GM18511 (cell line): ENCODE data around the gene PCTP.

Experiments used
- ATAC-seq: cut with Tn5 transposase; IDR thresholded peaks from one replicate; pipeline ENCODE4 v1.9.1; 2021; ENCODE audit warnings: mild to moderate bottlenecking, moderate library complexity; ENCODE audit not compliant: unreplicated experiment

The PCTP gene

DNA sequence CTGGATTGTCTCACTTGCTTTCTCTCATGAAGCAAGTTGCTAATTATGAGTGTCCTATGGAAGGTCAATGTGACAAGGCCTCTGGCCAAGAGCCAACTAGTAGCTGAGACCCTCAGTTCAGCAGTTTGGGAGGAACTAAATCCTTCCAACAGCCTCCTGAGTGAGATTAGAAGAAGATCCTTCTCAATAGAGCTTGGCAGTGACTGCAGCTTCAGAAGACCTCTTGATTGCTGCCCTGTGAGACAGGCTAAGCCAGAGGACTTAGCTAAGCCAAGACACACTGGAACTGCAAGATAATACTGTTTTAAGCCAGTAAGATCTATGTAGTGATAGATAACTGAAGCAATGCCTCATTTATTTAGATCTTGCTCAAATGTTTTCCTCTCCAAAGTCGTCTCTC lies 34.3 kb downstream of the PCTP start:
- no peak for ATAC-seq

DNA sequence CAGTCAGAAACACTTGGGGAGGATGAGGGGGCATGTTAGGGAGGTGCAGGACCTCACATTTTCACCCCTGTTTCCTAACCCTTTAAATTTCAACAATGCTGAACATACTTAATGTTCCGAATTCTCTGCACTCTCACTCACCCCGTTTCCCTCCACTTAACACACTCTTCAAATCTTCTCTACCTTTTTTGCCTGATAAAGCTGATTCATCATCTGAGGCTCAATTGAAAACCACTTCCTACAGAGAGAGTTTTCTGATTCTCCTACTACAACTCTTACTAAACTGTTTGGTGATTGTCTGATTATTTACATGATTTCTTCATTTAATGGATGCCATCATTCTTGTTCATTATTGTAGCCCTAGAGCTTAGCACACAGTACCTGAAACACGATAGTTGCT lies 42.4 kb downstream of the PCTP start:
- no peak for ATAC-seq

DNA sequence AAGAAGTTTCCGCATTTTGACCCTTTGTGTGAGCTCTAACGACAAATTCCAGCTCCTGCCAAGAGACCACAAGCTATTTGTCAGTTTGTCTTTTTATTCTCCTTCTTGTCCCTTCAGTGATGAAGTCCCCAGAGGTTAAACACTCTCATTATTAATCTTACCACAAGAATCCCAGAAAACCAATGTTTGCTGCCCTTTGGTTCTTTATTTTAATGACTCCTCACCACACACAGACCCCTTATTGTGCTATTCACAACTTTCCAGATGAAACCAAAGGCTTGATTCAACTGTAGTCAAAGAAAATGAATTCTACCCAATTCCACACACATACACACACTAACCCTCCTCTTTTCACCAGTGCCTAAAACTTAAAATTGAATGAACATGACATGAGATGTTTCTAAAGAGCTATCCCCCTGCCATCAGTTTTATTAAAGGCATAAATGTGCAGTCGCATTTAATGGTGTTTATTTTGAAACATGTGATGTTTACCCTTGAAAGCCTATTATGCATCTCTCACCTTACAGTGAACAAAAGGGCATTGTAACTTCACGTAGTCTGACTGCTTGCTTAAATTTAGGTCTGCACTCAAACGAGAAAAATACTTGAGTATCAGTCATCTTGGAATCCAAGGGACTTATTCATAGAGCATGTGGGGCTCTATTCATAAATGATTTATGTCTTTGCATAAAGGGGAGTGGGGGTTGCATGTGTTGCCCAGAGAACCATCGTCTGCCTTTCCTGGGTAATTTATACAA lies 44.1 kb downstream of the PCTP start:
- ATAC-seq = no peak

DNA sequence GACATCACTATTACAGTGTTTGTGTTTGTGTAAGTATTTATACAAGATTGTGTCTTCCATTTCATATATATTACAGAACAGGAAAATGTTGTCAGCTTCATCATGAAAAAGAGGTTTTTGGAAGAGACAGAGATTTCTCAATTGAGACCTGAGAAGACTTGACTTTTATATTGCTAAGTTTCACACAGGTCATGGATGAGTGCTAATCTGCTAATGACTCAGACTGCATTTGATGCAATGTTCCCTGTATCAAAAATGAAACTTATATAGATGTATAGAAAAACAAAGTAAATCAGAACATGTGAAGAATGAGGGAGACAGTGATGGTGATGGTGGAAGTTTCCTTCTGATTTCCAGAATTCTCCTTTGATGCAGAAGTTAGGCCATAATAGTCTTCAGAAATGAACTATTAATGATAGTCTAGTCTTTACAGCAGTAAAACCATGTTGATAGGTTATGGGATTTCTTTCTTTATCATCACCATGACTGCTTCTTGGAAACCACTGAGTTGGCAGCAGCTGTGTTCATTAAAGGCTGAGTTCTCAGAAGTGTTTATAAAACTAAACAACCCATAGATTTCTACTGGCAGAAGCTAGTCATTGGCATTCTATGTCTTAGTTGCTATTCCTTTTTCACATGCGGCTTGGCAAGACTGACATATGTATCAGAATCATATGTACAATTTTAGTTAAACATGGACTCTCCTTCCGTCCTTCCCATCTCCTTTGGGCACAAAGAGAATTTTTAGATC lies 56.1 kb downstream of the PCTP start:
- no peak for ATAC-seq

DNA sequence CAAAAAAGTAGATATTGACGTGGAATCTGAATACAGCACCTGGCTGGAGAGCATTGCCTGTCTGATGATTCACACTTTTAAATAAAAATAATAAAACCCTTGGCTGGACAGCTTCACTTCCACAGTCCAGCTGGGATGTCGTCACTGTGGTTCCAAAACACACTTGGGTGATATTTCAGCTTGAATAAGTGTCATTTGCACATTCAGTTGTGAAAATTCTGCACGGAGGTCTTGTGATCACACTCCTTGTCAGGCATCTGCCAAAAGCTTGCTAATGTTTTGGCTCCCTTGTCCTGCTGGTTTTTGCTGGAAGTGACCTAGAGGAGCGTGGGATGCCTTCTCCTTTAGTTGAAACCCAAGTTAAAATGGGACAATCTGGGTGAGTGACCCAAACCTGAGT lies 60.7 kb downstream of the PCTP start:
- ATAC-seq = no peak

DNA sequence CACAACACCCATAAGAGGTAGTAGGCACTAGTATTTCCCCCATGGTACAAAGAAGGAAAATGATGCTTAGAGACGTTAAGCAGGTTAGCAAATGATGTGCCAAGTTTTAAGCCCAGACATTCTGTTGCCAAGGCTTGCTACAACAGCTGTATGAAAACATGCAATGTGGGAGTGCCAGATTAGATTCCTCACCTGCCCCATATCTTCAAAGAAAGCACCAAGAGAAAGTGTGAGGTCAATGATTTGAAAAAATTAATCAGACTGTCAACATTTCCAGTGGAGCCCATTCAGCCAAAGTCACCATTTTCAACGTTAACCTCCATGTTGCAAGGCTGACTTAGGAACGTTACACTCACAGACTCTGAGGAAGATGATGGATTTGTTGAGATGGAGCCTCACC lies 61.5 kb downstream of the PCTP start:
- no peak for ATAC-seq

DNA sequence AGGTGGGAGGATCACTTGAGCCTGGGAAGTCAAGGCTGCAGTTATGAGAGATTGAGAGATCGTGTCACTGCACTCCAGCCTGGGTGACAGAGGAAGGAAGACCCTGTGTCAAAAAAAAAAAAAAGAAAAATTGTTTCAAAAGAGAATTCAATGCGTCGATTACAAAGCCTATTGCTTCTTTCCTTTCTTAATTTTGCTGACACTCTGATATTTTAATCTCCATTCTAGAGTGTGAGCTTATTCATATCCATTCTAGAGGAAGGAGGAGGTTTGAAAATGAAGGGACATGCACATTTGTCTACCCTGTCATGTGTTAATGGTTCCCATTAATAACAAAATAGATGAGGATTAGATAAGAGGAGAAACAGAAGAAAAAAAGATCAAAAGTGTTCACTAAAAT lies 63.1 kb downstream of the PCTP start:
- no peak for ATAC-seq

DNA sequence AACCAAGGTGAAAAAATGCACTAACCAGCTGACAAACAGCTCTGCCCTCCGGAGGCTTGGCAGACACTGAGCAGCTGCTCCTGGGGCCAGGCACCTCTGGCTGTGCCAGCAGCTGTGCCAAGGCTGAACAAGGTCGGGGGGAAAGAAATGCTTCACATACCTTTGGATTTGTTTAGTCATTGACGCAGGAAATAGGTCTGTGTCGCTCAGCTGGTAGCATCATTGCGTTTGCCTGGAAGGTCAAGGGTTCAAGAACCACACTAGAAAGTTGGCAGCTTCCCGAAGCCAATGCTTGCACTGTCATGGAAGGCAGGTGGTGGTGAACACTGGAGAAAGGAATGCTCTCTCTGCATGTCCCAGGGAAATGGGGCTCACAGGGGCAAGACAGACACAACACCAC lies 63.5 kb downstream of the PCTP start:
- no peak for ATAC-seq

DNA sequence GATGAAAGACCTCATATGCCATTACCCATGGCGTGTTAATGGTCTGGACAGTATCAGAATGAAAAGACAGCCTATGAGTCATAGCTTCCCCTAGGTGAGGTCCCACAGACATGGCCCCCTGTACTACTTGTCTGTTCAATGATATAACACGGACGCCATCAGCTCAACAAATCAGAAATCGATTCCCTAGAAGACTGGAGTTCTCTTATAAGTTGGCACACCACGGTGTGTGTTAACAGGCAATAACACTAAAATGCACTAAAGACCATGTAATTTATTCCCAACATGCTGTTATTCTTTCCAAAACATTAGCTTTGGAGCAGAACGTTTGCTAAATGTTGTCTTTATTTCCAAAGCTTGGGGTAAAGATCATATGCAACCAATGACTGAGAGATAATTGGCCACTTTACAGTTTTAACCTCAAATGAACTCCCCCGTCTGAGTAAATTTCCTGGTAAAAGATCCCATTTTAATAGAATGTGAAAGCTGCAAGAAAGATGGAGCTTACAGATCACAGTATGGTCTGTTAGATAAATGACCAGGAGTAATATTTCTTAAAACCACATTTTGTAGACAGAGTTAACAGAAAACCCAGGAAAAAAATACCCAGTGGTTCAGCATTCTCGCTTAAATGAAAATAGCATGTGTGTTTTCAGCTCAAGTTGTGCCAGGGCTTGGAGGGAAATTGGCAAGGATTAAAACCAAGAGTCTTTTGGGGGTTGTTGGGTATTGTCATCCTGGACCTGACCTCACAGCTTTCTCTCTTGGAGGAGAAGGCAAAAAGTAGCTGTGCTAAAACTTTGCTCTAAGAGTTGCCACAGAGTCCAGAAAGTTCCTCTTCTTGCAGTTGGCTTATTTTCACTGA lies 65.9 kb downstream of the PCTP start:
- ATAC-seq = no peak

DNA sequence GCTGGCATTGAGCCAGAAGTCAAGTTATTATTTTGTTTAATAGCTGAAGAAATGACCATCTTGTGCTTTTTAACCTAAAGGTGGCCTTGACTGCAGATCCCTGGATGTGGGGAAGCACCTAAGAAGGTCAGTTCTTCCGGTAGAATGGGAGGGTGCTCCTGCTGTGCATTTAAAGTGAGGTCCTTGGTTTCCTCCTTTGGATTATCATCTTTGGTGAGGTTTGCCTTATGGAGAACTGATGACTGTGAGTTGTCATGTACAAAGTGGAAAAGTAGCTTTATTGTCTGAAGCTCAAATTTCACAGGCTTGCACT lies 66.5 kb downstream of the PCTP start:
- ATAC-seq = no peak

DNA sequence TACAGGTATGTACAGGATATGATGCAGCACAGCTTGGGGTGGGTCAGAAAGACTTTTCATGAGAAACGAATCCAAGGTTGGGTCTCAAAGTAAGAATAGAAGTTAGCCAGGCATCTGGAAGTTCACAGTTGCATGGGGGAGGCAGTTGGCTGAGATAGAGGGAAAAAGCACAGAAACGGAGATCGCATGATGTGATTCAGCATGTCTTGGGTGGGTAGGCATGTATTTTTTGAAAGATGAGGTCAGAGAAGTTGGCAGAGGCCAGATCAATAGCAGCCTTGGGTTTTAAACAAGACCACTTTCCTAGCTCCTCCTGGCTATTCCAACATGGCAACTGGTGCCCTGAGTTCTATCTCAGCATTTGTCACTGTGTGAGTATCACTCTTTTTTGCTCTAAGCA lies 67.2 kb downstream of the PCTP start:
- ATAC-seq = no peak

DNA sequence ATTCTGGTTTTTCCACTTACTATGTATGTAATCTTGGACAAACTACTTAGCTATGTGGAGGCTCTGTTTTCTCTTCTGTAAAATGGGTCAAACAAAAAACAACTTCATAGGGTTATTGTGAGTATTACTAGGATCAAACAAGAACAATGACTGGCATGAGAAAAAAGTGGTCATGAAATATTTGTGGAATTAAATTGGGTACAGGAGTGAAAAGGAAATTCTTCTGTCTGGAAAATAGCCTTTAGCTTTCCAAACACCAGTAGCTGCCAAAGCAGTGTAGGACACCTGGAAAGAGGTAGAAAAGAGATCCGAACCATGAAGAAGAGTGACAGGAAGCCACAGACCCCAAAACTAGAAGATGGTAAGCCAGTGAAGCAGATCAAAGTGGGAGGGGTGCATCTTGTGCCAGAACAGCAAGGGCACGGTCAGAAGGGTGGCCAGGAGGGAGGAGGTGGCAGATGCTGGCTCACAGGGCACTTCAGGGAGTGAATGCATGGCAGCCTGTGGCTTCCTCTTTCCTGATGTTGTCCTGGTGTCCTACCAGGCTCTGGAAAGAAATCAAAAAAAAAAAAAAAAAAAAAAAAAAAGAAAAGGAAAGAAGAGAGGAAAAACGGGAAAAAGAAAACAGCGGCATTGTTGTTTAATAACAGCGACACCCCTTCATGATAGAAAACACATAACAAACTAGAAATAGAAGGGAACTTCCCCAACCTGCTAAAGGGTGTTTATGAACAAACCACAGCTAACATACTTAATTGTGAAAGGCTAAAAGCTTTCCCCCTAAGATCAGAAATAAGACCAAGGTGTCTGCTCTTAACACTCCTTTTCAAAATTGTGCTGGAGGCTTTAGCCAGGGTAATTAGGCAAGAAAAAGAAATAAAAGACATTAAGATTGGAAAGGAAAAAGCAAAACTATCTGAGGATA lies 67.9 kb downstream of the PCTP start:
- no peak for ATAC-seq

DNA sequence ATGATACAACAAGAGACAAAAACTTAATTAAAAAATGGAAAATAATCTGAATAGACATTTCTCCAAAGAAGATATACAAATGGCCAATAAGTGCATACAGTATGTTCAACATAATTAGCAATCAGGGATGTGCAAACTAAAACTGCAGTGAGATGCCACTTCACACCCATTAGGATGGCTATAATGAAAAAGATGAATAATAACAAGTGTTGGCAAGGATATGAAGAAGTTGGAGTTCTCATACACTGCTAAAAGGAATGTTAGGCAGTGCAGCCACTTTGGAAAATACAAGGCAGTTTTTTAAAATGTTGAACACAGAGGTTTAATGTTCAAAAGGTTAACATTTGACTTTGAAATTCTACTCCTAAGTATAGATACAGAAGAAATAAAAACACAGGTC lies 69.8 kb downstream of the PCTP start:
- no peak for ATAC-seq

DNA sequence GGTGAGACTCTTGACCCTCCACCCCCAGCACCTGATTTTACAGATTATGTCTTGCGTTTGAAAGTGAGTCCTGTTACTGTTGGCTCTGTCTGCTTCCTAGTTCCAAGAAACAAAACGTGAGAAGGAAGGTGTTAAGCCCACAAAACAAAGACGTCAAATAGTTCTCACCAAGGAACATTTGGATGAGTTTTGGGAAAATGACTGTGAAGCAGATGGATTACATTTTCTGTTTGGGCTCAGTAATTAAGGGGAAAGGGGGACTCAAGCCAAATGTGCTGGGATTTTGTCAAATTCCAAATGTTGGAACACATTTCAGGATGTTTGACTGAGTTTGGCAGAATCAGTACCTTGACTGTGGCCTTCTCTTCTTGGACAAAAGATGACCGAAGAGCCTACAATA lies 71.2 kb downstream of the PCTP start:
- ATAC-seq = no peak

DNA sequence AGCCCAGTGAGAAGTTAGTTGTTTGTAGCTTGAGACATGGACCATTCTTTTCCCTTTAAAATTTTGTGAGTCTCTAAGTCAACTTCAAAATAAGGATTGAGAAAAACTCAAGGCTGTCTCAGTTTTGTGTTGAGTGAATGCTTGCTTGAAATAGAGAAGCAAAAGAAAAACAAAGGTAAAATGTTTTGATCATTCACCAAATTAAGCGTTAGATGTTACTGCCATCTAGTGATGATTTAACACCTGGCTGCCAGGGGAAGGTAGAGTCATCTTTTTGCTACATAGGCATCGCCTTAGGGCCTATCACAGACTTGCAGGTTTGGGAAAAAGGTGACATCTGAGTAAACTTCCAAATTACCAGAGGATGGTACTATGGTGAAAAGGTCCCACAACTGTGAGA lies 74.4 kb downstream of the PCTP start:
- ATAC-seq = no peak
